Transverse colon (tissue), 4 donors: ENCODE data around the gene RPS14.

ENCODE experiments used
- CTCF ChIP-seq, 5 experiments: fragments of 200-600 bp in 3 of 5; fragments of 450-650 bp in 2 of 5; sonication (generic) in 3 of 5; IDR thresholded peaks; 1 replicate in 2 of 5; 2 replicates in 3 of 5; pipeline ENCODE4 v1.5.1; 2016 to 2017; ENCODE audit warnings: antibody characterized with exemption in 5 of 5, inconsistent platforms in 3 of 5, mild to moderate bottlenecking in 2 of 5, moderate library complexity in 1 of 5
- EP300 ChIP-seq: sonication (generic); formaldehyde crosslinking; IDR thresholded peaks from one replicate; pipeline ENCODE4 v1.6.1; 2017; ENCODE audit warnings: antibody characterized with exemption, low read depth
- POLR2AphosphoS5 ChIP-seq, 3 donors: sonication (generic); formaldehyde crosslinking; IDR thresholded peaks; one replicate each; pipeline ENCODE4 v1.6.1; 2016; ENCODE audit warnings: antibody characterized with exemption in 3 of 3

GRCh38 chr5:150428978-150429377 lies 20.6 kb downstream of the RPS14 start:
- no peak for TF ChIP-seq CTCF (IDR thresholded peaks at IDR 0.05)
- TF ChIP-seq POLR2AphosphoS5 (IDR thresholded peaks at IDR 0.05) = no peak
- TF ChIP-seq EP300 = no peak
